Measurements from ENCODE around the gene CDK5R1.

- TF ChIP-seq CTCF (IDR thresholded peaks at IDR 0.05) (no peak), POLR2A (IDR thresholded peaks at IDR 0.05) (no peak), POLR2AphosphoS5 (IDR thresholded peaks at IDR 0.05) (no peak)
Observed at GRCh38 chr17:32525122-32525521, 38.3 kb downstream of the CDK5R1 start.

Data from stomach (tissue), 4 donors.